NB4 (cell line): ENCODE results near the gene TRERF1.

Experiments used
- DNase-seq: peaks from one replicate; pipeline ENCODE4 v3.0.0; 2010; ENCODE audit warnings: low read depth
- H3K4me3 ChIP-seq: one replicate; pipeline ENCODE4 v1.5.1; 2011; ENCODE audit warnings: mild to moderate bottlenecking, low read depth, low read length, moderate library complexity
- CTCF ChIP-seq: IDR thresholded peaks from one replicate; pipeline ENCODE4 v1.5.1; 2012; ENCODE audit warnings: low read depth, low read length
- MAX ChIP-seq: IDR thresholded peaks from 2 replicates; pipeline ENCODE4 v1.6.1; 2011; ENCODE audit warnings: low read depth, low read length
- MYC ChIP-seq: IDR thresholded peaks from 2 replicates; pipeline ENCODE4 v1.6.1; 2011; ENCODE audit warnings: low read depth, low read length
- POLR2A ChIP-seq: IDR thresholded peaks from 2 replicates; pipeline ENCODE4 v1.6.1; 2011; ENCODE audit warnings: mild to moderate bottlenecking; ENCODE audit not compliant: insufficient read length; ENCODE audit errors: extremely low read depth

The TRERF1 gene

GRCh38 chr6:42338744-42339222 is 112.9 kb downstream of the TRERF1 start:
- peak; percentile 15; the same call in 1 of the 2 replicates for TF ChIP-seq MAX
- no peak for TF ChIP-seq POLR2A
- TF ChIP-seq MYC: no peak; the same call in 1 of the 2 replicates
- DNase-seq: peak; percentile 96
- peak overlapping the region; percentile 71 for H3K4me3 ChIP-seq

GRCh38 chr6:42337985-42338743 is 113.6 kb downstream of the TRERF1 start:
- DNase-seq: peak; percentile 72
- TF ChIP-seq MYC: peak; percentile 36
- TF ChIP-seq CTCF: no peak
- no peak for TF ChIP-seq POLR2A
- TF ChIP-seq MAX: peak; percentile 82
- H3K4me3 ChIP-seq: peak overlapping the region; percentile 71

- no peak overlapping the region for H3K4me3 ChIP-seq
- peak; percentile 32 for DNase-seq
- TF ChIP-seq POLR2A: no peak
- TF ChIP-seq MYC: no peak
- TF ChIP-seq CTCF: no peak
- no peak for TF ChIP-seq MAX
These were observed 115.3 kb downstream of the TRERF1 start for GRCh38 chr6:42336431-42336830.

- peak; percentile 48 for DNase-seq
- TF ChIP-seq MYC (peak; percentile 31; the same call in 1 of the 2 replicates), MAX (peak; percentile 49), CTCF (no peak), POLR2A (no peak)
- no peak overlapping the region for H3K4me3 ChIP-seq
These were observed 115.8 kb downstream of the TRERF1 start for GRCh38 chr6:42335896-42336295.

GRCh38 chr6:42334870-42335269 is 116.9 kb downstream of the TRERF1 start:
- H3K4me3 ChIP-seq: peak overlapping the region; percentile 44
- TF ChIP-seq MYC (no peak), CTCF (no peak), POLR2A (no peak), MAX (no peak)
- no peak for DNase-seq

- H3K4me3 ChIP-seq: peak overlapping the region; percentile 56
- peak; percentile 100 for DNase-seq
- peak; percentile 81 for TF ChIP-seq MAX
- TF ChIP-seq CTCF: no peak
- TF ChIP-seq POLR2A: no peak
- peak; percentile 87 for TF ChIP-seq MYC
These were observed 118.1 kb downstream of the TRERF1 start for GRCh38 chr6:42333612-42334011.
